ENCODE data around the gene TCEA2.

Gene TCEA2

DNA sequence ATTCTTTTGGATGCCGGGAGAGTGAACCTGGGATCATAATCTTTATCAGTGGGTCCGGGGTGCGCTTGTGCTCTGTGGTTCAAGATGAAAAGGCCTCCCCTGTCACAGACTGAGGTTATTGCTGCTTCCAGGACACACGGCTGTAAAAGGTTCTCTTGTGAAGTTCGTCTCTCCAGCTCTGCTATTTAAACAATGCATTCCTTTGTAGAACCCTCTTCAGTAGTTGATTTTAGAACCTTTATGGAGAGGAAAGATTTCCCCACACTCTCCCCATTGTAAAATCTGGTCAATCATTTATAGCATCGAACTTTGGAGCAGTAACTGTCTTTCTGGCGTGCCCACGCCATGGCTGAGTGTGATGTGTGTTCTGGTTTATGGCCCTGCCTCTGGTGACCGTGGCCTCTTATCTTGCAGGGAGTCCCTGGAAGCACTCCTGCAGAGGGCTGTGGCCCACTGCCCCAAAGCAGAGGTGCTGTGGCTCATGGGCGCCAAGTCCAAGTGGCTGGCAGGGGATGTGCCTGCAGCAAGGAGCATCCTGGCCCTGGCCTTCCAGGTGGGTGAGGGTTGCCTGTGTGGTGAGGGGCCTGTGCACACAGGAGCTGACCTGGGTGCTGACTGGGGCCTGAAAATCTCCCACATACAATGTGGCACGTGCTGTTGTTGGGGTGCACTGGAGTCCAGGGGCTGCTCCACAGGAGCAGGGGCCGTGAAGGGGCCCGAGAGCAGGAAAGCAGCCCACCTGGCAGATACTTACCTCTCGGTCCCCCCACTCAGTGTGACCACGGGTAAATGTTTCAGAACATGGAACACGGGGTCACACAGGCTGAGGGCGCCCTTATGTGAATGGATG is 38.6 kb upstream of the TCEA2 start:
- TF ChIP-seq, protein P1, sequence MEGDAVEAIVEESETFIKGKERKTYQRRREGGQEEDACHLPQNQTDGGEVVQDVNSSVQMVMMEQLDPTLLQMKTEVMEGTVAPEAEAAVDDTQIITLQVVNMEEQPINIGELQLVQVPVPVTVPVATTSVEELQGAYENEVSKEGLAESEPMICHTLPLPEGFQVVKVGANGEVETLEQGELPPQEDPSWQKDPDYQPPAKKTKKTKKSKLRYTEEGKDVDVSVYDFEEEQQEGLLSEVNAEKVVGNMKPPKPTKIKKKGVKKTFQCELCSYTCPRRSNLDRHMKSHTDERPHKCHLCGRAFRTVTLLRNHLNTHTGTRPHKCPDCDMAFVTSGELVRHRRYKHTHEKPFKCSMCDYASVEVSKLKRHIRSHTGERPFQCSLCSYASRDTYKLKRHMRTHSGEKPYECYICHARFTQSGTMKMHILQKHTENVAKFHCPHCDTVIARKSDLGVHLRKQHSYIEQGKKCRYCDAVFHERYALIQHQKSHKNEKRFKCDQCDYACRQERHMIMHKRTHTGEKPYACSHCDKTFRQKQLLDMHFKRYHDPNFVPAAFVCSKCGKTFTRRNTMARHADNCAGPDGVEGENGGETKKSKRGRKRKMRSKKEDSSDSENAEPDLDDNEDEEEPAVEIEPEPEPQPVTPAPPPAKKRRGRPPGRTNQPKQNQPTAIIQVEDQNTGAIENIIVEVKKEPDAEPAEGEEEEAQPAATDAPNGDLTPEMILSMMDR (IDR thresholded peaks at IDR 0.05; ENCODE audit: borderline replicate concordance, insufficient read depth, low read depth, low read length): no peak

DNA sequence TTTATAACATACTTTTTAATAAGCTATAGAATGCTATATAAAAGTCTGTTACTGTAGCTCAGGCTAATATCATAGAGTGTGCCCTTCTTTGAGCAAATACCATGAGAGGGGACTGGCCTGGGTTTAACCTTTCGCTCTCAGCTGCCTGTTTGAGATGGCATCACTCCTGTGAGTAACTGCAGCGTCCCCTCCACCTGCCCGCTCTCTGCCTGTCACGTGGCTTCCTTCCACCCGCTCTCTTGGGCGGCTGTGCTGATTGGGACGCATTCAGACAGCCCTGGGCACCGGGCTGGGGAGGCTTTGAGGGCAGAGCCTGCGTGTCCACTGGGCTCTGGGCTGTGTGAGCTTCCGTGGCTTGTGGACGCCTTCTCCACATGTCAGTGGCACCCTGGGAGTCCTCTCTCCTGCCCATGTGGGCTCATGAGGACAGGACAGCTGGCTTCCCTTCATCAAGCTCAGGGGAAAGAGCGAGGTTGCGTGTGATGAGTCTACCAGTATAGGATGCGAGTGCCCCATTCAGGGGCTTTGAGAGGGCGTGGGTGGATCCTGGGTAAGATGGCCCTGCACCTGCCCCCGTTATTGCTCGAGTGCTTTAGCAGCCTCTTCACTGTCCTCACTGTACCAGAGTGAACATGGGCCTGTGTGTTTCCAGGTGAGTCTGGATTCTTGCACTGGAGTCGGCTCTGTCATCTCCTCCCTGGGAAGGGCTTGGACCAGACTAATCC is 37.7 kb upstream of the TCEA2 start:
- TF ChIP-seq, protein P1 (IDR thresholded peaks at IDR 0.05; ENCODE audit: borderline replicate concordance, insufficient read depth, low read depth, low read length): no peak
- H3K4me3 ChIP-seq (ENCODE audit: low read depth, low read length): no peak overlapping the region

More for the DNA sequence above, 38.6 kb upstream of the TCEA2 start:
- H3K4me3 ChIP-seq (ENCODE audit: low read depth, low read length): no peak overlapping the region

DNA sequence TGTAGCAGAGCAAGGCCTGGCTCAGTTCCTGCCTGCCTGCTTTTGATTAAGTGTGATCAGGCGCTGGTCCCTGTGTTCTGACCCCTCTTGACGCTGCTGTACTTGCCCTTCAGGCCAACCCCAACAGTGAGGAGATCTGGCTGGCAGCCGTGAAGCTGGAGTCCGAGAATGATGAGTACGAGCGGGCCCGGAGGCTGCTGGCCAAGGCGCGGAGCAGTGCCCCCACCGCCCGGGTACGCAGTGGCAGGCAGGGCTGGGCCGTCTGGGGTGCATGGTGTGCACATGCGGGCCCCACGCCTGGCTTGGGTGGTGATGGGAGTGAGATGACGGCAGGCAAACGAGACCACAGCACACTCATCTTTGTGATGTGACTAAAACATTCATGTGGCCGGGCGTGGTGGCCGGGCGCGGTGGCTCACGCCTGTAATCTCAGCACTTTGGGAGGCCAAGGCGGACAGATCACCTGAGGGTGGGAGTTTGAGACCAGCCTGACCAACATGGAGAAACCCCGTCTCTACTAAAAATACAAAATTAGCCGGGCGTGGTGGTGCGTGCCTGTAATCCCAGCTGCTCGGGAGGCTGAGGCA is 37.1 kb upstream of the TCEA2 start:
- TF ChIP-seq, protein P1 (IDR thresholded peaks at IDR 0.05; ENCODE audit: borderline replicate concordance, insufficient read depth, low read depth, low read length): no peak
- no peak overlapping the region for H3K4me3 ChIP-seq (ENCODE audit: low read depth, low read length)

DNA sequence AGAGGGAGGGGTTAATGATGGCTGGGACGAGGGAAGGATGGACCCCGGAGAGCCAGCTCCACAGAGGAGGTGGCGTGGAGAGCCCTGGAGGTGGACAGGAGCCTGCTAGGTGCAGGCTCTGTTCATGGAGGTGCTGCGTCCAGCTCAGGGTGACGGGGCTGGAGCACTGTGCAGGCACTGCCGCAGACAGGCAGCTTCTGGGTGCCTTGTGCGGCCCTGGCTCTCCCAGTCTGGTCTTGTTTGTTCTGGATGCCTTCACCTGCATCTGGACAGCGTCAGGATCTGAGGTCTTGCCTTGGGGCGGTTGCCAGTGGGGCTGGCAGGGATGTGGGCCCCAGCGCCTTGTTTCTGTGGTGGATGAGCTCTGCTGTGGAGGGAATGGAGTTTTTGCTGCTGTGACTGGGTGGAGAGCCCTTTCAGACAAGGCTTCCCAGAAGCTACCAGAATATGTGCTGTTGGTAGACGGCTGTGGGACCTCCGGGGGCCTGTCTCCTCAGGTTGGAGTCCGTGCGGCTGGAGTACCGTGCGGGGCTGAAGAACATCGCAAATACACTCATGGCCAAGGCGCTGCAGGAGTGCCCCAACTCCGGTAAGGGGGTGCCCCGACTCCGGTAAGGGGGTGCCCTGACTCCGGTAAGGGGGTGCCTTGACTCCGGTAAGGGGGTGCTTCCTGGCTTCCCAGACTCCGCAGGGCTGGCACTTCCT is 34.9 kb upstream of the TCEA2 start:
- TF ChIP-seq, protein P1 (IDR thresholded peaks at IDR 0.05; ENCODE audit: borderline replicate concordance, insufficient read depth, low read depth, low read length): no peak
- H3K4me3 ChIP-seq (ENCODE audit: low read depth, low read length): no peak overlapping the region

DNA sequence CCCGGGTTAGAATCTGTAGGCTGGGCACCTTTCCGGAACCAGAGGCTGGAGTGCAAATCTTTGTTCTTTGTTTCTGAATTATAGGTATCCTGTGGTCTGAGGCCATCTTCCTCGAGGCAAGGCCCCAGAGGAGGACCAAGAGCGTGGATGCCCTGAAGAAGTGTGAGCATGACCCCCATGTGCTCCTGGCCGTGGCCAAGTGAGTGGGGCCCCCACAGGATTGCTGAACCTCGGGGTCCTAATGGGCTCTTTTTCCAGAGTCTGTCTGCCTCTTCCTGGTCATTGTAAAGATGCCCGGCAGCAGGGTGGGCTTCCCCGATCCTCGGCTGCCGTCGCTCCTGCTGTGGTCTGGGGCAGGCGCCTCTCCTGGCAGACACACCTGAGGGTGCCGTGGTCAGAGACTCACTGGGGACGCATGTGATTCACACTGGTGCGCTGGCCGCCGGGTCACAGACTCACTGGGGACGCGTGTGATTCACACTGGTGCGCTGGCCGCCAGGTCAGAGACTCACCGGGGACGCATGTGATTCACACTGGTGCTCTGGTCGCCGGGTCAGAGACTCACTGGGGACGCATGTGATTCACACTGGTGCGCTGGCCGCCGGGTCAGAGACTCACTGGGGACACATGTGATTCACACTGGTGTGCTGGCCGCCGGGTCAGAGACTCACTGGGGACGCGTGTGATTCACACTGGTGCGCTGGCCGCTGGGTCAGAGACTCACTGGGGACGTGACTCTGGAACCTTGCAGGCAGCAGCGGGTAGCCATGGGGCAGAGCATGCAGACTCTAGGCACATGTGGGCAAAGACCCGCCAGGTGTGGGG is 33.5 kb upstream of the TCEA2 start:
- no peak overlapping the region for H3K4me3 ChIP-seq (ENCODE audit: low read depth, low read length)
- TF ChIP-seq, protein P1 (IDR thresholded peaks at IDR 0.05; ENCODE audit: borderline replicate concordance, insufficient read depth, low read depth, low read length): no peak
